Measurements from ENCODE around the gene EME1. TPM values are rescaled to one million over a fixed set of nuclear protein-coding genes. Genes with fewer than 3 reads are reported as not detected.
A peak's percentile ranks its signal among the peaks of the same experiment; 100 is the strongest.
"Not testable (repeated sequence)": the region's sequence is repeated elsewhere in the genome, so short reads cannot be mapped to it uniquely, and the experiment has no call there.

EME1 gene
- polyA plus RNA-seq (ENCODE audit: insufficient read length in 3 of 3): 10 to 100 TPM in 1 of 3 donors, 1 to 10 TPM in 2; 8.6 to 11.0 (median 9.5) TPM
- long read RNA-seq, donor 1: 0 reads
- long read RNA-seq, donor 2, partial matches to known transcripts: 0 of 1 reads
- long read RNA-seq, donor 2, other reads (novel, unspliced or antisense): 0 of 1 reads
- long read RNA-seq, donor 3, partial matches to known transcripts: 0 of 1 reads
- long read RNA-seq, donor 3, other reads (novel, unspliced or antisense): 0 of 1 reads
- long read RNA-seq, donor 4: 0 reads
- long read RNA-seq, donor 5: 0 reads
- long read RNA-seq, donor 6, partial matches to known transcripts: 0 of 2 reads
- long read RNA-seq, donor 6, other reads (novel, unspliced or antisense): 0 of 2 reads
- long read RNA-seq, donor 7: 0 reads
- long read RNA-seq, donor 8: 0 reads
- long read RNA-seq, donor 9: 0 reads
- long read RNA-seq, donor 10, partial matches to known transcripts: 0 of 1 reads
- long read RNA-seq, donor 10, other reads (novel, unspliced or antisense): 0 of 1 reads
- long read RNA-seq, donor 11: 0 reads
- long read RNA-seq, donor 12: 0 reads
- long read RNA-seq, donor 13: 0 reads
- long read RNA-seq, donor 14, partial matches to known transcripts: 0 of 3 reads
- long read RNA-seq, donor 14, other reads (novel, unspliced or antisense): 0 of 3 reads
- long read RNA-seq, donor 15, partial matches to known transcripts: 0 of 1 reads
- long read RNA-seq, donor 15, other reads (novel, unspliced or antisense): 0 of 1 reads
- long read RNA-seq, donor 16, transcript EME1-203 (2 exons, 1,438 nt): major isoform, 6 of 8 reads
- long read RNA-seq, donor 16, partial matches to known transcripts: 0 of 8 reads
- long read RNA-seq, donor 16, other reads (novel, unspliced or antisense): 0 of 8 reads

DNA sequence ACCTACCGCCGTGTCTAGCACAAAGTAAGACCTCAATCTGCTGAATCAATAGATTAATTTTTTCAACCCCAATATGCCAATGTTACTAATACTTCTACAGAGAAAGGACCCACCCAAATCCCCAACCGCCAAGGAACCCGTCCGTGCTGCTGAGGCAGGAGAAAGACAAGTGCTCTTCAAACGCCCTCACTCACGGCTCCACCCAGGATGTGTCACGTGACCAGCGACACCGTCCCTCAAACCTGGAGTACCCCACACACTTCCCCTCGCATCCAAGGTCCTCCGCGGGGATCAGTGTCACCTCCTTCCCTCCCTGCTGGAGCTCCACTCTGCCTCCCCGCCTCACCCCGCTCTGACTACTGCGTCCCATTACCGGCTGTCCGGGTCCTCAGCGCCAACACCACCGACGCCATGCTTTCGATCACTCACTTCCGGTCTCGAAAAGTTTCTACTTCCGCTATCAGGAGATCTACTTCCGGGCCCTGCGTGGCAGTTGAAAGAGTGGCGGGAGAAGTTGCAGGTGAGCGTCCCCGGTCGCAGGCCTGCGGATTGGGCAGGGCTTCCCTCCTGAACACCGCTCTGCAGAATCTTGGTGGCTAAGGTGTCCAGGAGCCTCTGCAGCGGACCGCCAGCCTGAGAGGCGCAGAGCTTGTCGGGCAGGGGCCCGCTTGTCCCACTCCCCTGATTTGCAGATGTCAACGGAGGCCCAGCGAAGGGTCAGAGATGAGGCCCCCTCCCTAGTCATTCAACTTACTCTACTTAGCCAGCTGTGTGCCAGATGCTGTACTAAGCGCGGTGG lies at the start of gene EME1, which contains the start of gene MRPL27:
EME1 (plus strand) TSS at position 472 of the 799 bp plus-strand sequence. CDS start 1,980 bp downstream, outside the sequence.
MRPL27 (minus strand) TSS at position 427 of the 799 bp plus-strand sequence; CDS start at position 413, 14 bp downstream.
- peak; percentile 73 to 94 (median 86) for DNase-seq (ENCODE audit: extremely low read depth in 1 of 11, low read depth in 9 of 11, low spot score in 4 of 11)

GRCh38 chr17:50325906-50326305 lies 47.1 kb upstream of the EME1 start:
- DNase-seq (ENCODE audit: extremely low read depth in 1 of 11, low read depth in 9 of 11, low spot score in 4 of 11): no peak

DNA sequence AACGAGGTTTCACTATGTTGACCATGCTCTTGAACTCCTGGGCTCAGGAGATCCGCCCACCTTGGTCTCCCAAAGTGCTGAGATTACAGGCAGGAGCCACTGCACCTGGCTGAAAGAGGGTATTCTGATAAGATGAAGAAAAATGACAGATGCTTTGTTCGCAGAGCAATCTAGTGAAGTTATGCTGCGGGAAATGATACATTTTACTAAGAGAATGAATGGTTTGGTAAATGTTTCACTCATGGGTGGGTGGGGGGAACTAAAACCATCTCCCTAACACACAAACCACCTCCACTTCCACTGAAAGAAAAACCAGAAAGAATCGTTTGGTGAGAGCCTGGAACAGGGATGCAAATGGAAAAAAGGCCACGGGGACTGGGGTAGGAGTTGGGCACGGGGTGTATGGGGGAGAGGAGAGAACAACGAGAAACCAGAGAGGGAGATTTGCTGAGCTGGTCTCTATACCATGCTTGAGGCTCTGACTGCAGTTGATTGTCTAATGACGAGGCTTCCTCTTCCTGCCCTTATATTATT lies 46.1 kb upstream of the EME1 start:
- no peak for DNase-seq (ENCODE audit: extremely low read depth in 1 of 11, low read depth in 9 of 11, low spot score in 4 of 11)

DNA sequence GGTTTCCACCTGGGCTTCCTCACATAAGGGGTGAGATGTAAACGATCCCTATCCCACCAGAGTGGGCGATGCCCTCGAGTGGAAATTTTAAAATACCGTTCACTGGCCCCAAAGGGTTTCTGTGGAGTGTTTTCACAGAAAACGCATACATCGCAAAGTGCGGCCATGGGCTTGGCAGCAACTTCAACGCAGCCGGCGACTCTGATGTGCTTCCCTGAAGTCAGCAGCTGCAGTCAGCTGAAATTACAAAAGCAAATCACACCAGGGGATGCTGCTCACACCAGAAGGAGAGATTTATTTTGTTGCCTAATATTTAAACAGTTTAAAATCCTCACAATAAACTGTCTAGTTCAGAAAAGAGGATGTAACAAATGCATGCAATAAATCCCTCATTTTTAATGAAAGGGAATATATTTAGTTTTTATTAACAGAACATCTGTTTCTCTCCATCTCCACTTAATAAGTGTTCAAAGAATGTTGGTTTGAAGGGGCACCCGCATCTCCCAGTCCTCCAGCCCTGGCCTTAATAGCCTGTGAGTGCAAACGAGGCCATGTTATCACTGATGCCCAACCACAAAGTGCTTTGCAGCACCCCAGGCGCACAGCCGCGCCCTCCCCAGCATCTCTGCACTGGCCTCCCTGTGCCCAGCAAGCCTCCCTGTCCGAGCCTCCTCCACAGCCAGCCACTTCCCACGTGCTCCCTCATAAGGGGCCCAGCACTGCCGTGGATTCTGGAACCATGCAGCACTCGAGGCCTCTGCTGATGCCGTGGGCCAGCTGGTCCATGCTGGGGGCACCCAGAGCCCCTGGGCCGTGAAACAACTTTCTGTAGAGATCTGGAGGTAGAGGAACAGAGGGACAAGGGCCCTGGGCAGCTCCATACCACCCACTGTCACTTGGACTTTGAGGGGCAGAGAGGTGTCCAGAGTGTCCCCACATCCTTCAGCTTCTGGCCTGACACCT lies 44.4 kb upstream of the EME1 start:
- peak in 4 of 11 donors; percentile 56 to 80 (median 70) for DNase-seq (ENCODE audit: extremely low read depth in 1 of 11, low read depth in 9 of 11, low spot score in 4 of 11)

GRCh38 chr17:50329716-50330115 lies 43.3 kb upstream of the EME1 start:
- no peak for DNase-seq (ENCODE audit: extremely low read depth in 1 of 11, low read depth in 9 of 11, low spot score in 4 of 11)

DNA sequence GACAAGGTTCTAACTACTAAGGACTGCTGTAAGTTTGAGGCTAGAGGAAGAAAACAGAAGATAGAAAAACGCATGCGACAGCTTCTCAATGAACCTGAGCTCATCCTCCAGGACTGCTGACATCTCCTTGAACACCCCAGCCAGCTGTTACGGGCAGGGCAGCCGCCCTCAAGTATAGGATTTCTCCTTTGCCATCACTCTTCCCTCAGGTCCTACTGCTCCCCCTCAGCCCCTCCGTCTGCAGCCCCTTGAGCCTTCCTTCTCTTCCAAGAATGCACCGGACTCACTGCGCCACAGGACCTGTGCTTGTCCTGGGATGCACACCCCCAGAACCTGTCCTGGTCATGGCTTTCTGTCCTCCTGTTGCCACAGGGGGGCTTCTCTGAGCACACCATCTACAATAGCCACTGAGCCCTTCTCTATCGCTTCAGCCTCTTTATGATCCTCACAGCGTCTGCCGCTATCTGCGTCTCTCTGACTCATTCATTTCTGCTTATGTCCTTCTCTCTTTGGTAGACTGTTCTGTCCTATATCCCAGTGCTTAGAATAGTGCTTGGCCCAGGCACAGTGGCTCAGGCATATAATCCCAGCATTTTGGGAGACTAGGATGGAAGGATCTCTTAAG lies 42.8 kb upstream of the EME1 start:
- no peak for DNase-seq (ENCODE audit: extremely low read depth in 1 of 11, low read depth in 9 of 11, low spot score in 4 of 11)

DNA sequence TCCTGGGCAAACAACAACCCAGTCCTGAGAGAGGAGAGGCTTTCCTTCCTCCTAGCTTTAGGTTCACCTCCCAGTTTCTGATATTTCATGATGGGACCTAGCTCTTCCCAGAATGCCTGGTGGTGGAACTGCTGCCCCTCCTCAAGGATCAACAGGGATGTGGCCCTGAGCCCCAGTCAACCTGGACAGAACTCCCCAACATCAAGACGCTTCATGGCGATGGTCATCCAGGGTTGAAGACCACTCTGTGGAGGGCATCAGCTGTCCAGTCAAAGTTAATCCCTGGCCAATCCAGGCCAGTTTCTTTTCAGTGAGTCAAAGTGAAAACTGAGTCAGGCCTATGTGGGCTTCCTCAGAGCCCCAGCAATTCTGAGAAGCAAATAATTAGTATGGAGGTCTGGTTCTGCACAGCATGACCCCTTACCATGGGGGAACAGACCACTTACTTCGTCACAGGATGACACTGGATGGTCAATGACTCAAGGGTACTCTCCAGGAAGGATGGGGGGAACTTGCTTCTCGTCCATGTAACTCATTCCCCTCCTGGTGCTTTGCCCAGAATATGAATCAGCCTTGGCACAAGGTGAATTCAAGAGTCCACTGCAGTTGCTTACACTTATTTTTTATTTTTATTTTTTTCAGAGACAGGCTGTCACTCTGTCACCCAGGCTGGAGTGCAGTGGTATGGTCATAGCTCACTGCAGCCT lies 41.8 kb upstream of the EME1 start:
- no peak for DNase-seq (ENCODE audit: extremely low read depth in 1 of 11, low read depth in 9 of 11, low spot score in 4 of 11)

GRCh38 chr17:50332196-50332595 lies 40.8 kb upstream of the EME1 start:
- DNase-seq (ENCODE audit: extremely low read depth in 1 of 11, low read depth in 9 of 11, low spot score in 4 of 11): no peak

GRCh38 chr17:50333291-50334057 lies 39.6 kb upstream of the EME1 start:
- DNase-seq (ENCODE audit: extremely low read depth in 1 of 11, low read depth in 9 of 11, low spot score in 4 of 11): not testable (repeated sequence)

DNA sequence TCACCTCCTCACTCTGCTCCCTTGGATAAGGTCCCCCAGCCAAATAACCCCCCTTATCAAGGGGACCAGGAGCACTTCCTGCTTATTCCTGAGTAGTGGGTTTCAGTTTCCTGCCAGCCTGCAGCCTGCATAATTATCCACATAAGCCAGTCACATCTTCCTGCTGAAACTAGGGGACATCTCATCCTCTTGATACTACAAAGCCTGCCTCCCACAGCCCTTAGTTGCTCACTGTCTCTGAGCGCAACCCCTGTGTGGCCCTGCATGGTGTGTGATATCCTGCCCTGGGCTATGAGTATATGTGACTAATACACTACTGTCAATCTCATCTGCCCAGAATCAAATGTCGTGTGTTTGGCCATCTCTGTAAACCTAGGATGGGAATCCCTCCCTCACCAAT lies 35.1 kb upstream of the EME1 start:
- DNase-seq (ENCODE audit: extremely low read depth in 1 of 11, low read depth in 9 of 11, low spot score in 4 of 11): no peak

DNA sequence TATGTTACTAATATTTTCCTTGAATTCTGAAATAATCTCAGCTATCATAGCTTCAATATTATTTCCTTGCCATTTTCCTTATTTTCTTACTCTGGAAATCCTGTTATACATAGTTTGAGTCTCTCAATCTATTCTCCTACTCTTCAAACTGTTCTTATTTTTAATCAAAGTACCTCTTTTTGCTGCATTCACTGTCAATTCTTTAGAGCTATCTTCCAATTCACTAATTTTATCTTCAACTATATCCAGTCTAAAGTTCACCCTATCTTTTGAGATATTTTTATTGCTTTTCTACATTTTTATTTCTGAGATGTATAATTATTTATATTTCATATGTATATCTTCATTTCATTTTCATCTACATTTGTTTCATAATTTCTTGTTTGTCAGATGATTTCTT lies 34.4 kb upstream of the EME1 start:
- DNase-seq (ENCODE audit: extremely low read depth in 1 of 11, low read depth in 9 of 11, low spot score in 4 of 11): no peak

GRCh38 chr17:50339381-50339780 lies 33.6 kb upstream of the EME1 start:
- no peak for DNase-seq (ENCODE audit: extremely low read depth in 1 of 11, low read depth in 9 of 11, low spot score in 4 of 11)

GRCh38 chr17:50344731-50345365 lies 28.2 kb upstream of the EME1 start:
- no peak for DNase-seq (ENCODE audit: extremely low read depth in 1 of 11, low read depth in 9 of 11, low spot score in 4 of 11)

DNA sequence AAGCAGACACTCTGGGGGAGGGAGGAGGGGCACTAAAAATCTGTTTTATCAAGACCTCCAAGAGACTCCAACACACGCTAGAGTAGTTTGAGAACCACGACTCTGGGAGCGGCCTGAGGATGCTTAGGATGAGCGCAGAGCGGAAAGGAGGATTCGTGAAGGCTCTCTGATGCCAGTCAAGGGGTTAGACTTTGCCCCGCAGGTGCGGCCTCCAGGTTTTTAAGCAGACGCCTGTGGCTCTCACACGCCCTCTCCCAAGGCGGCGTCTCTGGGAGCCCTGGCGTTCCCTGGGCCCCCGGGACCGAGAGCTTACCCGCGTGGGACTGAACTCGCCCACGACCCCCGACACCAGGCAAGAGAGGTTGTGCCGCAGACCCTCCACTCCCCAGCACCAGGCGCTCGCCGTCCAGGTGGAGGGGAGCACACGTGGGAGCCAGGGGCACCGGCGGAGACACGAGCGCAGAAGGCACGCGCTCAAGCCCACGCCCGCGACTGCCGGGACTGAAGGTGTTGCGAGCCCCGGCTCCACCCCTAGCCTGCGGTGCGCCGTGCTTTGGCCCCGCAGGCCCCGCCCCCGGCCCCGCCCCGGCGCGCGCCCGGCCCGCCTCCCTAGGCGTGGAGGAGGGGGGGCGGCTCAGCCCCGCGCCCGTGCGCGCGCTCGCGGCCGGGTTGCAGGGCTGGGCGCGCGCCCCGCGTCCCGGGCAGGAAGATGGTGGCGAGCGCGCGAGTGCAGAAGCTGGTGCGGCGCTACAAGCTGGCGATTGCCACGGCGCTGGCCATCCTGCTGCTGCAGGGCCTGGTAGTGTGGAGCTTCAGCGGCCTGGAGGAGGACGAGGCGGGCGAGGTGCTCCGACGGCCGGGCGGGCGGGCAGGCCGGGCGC lies 27.4 kb upstream of the EME1 start, which contains the start of gene XYLT2:
XYLT2 (plus strand) TSS at position 695 of the 881 bp plus-strand sequence; CDS start at position 710, 15 bp downstream.
- DNase-seq (ENCODE audit: extremely low read depth in 1 of 11, low read depth in 9 of 11, low spot score in 4 of 11): peak in 8 of 11 donors; percentile 70 to 85 (median 83)
